GM18951 (cell line): ENCODE results near the gene TRAK2.

Source experiments
- POLR2A ChIP-seq: IDR thresholded peaks from 4 replicates; pipeline ENCODE4 v1.6.1; 2011; ENCODE audit warnings: mild to moderate bottlenecking; ENCODE audit not compliant: insufficient read length, insufficient read depth; ENCODE audit errors: extremely low read depth
- in situ Hi-C: fragments of 300-500 bp; cut with MboI; formaldehyde crosslinking; loops from one replicate; pipeline ENCODE4 v1.12.0; 2022; ENCODE audit warnings: low sequenced_read_pairs, mixed read lengths, inconsistent platforms; ENCODE audit not compliant: unreplicated experiment

Gene TRAK2

GRCh38 chr2:201467666-201468065, 16.4 kb upstream of the TRAK2 start:
- no peak for TF ChIP-seq POLR2A
- in situ Hi-C loops = no loop called here

GRCh38 chr2:201466050-201466675, 14.9 kb upstream of the TRAK2 start:
- in situ Hi-C loops = no loop called here
- TF ChIP-seq POLR2A = no peak

GRCh38 chr2:201465524-201465971, 14.3 kb upstream of the TRAK2 start:
- TF ChIP-seq POLR2A = no peak
- in situ Hi-C loops = no loop called here

DNA sequence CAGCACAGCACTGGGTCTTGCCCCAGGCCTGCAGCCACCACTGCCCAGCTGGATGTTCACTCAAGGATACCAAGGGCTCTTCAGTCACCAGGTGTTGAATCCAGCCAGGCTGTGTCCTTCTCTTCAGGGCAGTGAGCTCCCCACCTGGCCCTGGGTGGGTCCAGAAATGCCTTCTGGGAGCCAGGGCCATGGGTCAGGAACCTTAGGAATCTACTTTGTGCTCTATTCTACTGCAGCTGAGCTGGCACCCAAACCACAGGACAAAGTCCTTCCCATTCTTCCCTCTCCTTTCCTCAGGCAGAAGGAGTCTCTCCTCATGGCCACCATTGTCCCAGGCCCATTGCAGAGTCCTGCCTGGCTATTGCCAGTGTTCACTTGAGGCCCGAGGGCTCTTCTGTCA, 13.3 kb upstream of the TRAK2 start:
- in situ Hi-C loops = no loop called here

GRCh38 chr2:201460532-201460931, 9.3 kb upstream of the TRAK2 start:
- in situ Hi-C loops = no loop called here
- TF ChIP-seq POLR2A = no peak

More for the DNA sequence above, 13.3 kb upstream of the TRAK2 start:
- TF ChIP-seq POLR2A = no peak

GRCh38 chr2:201458381-201458780, 7.1 kb upstream of the TRAK2 start:
- in situ Hi-C loops = no loop called here
- no peak for TF ChIP-seq POLR2A

GRCh38 chr2:201452922-201453643, 1.8 kb upstream of the TRAK2 start:
- TF ChIP-seq POLR2A = no peak
- in situ Hi-C loops = no loop called here

GRCh38 chr2:201452058-201452921, 1.0 kb upstream of the TRAK2 start:
- TF ChIP-seq POLR2A = no peak

GRCh38 chr2:201450954-201451291, 335 bp downstream of the TRAK2 start:
- TF ChIP-seq POLR2A = no peak
- in situ Hi-C loops = no loop called here

More at GRCh38 chr2:201452058-201452921, 1.0 kb upstream of the TRAK2 start:
- in situ Hi-C loops = no loop called here

GRCh38 chr2:201448701-201449100, 2.6 kb downstream of the TRAK2 start:
- TF ChIP-seq POLR2A = no peak
- in situ Hi-C loops = no loop called here

- no peak for TF ChIP-seq POLR2A
- in situ Hi-C loops = no loop called here
These were observed 3.2 kb downstream of the TRAK2 start for GRCh38 chr2:201448061-201448460.

GRCh38 chr2:201447086-201447485, 4.2 kb downstream of the TRAK2 start:
- in situ Hi-C loops = no loop called here
- no peak for TF ChIP-seq POLR2A

- in situ Hi-C loops = no loop called here
- TF ChIP-seq POLR2A = no peak
These were observed 6.4 kb downstream of the TRAK2 start for GRCh38 chr2:201444746-201445465.
